HG02943 (cell line): ENCODE data around the gene ZBTB16.

Source experiments
- ATAC-seq: cut with Tn5 transposase; IDR thresholded peaks from one replicate; pipeline ENCODE4 v1.9.1; 2021; ENCODE audit warnings: mild to moderate bottlenecking, low read depth, moderate library complexity; ENCODE audit not compliant: unreplicated experiment

ZBTB16 gene

GRCh38 chr11:114161486-114162250, 102.2 kb downstream of the ZBTB16 start:
- no peak for ATAC-seq

DNA sequence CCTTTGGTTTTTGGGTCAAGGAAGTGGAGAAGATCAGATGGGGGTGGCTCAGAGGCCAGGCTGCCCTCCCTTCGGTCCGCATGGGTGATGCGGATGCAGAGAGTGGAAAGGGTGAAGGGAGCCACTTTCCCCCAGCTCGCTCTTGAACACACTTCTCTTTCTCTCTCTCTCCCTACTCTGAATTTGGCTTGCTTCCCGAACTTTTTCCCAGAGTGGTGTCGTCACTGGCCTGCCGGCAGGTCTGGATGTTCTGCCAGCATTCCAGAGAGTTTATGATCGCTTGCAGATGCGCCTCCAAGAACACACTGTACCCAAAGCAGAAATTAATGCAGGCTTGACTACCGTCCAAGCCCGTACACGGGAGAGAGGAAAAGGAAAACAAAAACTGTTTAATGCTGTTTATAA, 103.2 kb downstream of the ZBTB16 start:
- ATAC-seq, result no peak

GRCh38 chr11:114163229-114163631, 103.7 kb downstream of the ZBTB16 start:
- ATAC-seq, result no peak

DNA sequence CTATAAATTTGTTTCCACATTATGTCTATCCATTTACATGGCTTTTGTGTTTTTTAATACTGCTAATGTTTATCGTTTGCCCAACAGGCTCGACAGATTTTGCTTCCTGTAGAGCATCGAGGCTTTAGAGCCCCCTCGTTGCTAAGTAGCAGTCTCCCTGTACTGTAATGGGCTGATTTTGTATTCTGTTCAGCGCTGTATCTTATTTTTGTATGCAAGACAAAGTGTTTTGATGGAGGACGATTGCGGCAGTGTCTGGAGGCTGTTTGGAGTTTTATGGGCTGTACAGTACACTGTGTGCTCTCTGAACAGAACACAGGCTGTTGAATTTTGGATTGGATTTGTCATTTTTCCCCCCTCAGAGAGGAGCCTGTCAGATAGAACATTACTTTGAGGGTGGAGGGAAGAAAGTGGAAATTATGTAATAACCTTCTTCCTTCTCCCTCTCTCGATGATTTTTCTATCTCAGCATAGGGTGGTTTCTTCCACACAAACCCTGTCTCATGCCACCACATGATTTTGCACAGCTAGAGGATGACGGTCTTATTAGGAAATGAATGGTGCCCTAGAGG, 104.4 kb downstream of the ZBTB16 start:
- no peak for ATAC-seq

- no peak for ATAC-seq
Observed at GRCh38 chr11:114164546-114164945, 105.0 kb downstream of the ZBTB16 start.

- ATAC-seq, result no peak
Observed at GRCh38 chr11:114165326-114166230, 106.1 kb downstream of the ZBTB16 start.

DNA sequence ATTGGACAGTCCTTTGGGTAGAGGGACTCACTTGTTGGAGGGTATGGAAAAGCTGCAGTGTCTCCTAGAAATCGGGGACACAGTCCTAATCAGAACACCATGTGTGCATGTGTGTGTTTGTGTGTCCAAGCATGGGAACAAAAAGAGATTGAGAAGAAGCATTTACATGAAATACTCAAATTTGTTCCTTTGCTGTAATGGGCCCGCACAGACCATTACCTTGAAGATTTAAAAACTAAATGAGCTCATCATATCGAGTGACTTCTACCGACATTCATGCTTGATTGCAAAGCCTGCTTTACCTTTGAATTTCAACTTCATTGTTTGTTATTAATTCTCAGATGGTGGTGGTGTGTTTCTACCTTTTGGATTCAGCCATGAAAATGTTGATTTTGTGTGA, 106.9 kb downstream of the ZBTB16 start:
- no peak for ATAC-seq

DNA sequence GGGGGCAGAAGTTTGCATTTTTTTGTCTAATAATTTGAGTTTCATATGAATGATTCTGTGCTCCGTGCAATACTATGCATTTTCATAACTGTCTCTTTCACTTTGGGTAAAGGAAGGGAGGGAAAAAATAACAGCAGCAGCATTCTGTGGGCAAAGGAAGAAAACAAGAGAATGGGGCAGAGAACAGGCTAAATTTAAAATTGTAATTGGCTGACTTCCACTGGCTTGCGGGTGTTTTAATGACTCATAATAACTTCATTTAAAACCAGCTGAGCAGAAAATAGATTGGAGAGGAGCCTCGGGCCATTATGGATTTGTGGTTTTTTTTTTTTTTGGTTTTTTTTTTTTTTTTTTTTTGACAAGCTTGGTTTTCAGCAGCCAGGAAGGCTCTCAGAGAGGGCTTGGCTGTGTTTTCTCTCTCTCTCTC, 107.4 kb downstream of the ZBTB16 start:
- no peak for ATAC-seq

- ATAC-seq, result no peak
Observed at GRCh38 chr11:114167355-114167754, 107.8 kb downstream of the ZBTB16 start.

DNA sequence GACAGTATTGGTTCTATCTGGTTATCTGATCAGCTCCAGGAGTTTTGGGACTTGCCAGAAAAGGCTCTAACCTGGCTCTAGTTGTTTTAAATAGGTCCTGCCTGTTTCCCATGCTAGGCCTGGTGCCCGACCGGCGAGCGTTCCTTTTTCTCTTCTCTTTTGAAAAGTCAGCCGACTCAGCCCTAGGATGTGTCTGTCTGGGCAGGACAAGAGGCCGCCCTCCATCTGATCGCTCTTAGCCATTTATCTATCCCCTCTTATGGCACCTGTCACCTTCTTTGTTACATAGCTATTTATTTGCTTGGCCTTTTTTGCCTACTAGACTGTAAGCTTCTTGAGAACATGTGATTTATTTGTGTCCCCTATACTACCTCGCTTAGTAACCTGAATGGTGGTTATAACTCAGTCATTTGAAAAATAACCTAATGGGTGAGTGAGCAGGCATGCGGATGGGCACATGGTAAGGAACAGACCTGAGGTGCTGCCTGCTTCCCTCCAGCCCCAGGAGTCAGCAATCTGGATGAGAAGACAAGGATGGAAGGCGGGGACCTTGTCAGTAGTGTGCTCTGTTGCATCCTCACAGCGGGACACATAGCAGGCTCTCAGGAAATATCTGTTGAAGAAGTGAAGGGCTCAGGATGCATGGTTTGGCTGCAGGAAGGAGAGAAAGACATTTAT, 108.4 kb downstream of the ZBTB16 start:
- no peak for ATAC-seq

GRCh38 chr11:114168691-114169090, 109.2 kb downstream of the ZBTB16 start:
- no peak for ATAC-seq

GRCh38 chr11:114169321-114169749, 109.8 kb downstream of the ZBTB16 start:
- no peak for ATAC-seq

DNA sequence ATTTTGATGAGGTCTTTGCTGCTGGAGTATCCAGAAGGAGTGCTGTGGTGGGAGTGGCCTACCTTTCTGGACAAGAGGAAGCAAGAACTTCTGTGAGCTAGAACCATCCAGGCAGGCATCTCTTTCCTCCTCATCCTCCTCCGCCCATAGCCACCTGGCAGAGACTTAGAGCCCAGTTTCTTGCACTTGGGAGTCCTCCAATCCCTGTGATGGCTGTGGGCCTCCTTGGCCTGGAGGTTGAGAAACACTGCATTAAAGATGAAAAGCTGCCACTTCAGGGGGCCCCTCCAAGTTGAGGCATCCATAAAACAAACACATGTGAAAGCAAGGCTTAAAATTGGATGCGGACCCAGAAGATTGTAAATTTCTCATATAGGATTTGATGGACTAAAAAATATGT, 110.3 kb downstream of the ZBTB16 start:
- no peak for ATAC-seq

DNA sequence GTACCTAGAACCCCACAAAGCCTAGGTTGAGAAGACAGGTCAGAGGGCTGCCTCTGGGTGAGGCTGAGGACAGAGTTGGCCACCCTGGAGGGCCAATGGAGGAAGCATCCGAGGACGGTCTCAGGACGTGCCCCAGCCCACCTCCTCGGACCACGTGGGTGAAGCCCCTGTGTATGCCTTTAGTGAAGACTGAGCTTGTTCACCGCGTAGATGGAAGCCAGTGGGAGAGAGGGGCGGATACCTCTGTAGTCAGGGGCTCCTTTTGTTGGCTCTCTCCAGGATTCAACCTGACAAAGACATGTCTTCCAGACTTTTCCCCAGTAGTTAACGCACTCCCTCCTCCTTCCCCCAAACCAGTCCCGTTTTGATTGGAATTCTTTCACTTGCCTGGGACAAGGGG, 110.7 kb downstream of the ZBTB16 start:
- no peak for ATAC-seq

DNA sequence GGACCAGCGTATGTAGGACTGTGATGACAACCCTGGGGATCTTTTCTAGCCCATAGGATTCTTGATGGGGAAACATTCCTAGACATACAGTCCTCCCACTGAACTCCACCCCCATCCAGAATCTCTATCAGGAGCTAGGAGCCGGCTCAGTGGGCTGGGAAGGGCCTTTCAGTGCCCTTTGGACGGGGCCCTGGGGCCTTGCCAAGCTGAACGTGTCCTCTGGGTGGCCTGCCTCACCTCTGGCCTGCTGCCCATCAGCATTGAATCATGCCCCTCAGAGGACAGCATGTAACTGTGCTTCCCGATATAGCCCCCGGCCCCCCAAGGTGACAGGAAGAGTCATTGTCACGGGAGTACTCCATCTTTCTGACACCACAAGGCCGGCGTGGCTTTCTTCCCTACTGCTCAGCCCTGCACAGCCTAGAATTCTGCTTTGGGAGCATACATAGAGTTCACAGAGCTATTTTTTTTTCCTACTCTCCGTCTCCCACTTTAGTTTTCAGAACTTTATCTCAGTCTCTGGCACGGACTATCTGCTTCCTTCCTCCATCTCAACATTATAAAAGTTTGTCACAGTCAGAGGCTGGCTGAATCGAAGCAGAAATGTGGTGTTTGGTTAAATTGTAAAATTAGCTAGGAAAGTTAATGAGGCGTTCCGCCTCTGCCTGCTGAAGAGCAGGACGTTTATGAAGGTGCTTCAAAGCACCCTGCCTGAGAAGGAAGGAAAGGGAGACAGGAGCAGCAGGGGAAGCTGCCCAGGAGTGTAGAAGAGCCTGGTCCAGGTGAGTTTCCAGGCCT, 111.9 kb downstream of the ZBTB16 start:
- ATAC-seq, result no peak

GRCh38 chr11:114172055-114172861, 112.7 kb downstream of the ZBTB16 start:
- ATAC-seq, result no peak

DNA sequence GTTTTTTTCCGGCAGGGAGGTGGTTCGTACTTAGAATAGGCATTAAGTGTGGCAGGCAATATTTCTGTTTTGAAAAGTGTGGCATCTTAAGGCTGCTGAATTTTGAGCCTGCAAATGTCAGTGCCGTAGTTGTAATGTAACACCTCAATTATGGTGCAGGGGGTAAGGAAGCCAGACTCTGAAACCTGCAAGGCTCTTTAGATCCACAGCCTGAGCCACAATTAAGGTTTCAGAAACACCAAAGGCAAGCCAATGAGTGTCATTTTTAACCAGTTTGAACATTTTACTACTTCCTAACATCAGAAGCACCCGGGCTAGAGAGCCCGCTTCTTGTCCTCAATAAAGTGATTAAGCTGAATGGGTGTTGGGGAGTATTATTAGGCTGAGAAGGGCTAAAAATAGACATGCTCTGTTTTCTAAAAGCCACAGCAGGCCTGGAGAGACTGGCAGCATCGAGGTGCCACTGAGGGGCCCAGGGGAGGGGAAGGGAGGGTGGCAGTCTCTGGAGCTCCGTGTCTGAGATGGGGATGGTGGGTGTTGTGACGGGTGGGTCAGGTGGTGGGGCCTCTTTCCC, 113.4 kb downstream of the ZBTB16 start:
- ATAC-seq, result no peak

DNA sequence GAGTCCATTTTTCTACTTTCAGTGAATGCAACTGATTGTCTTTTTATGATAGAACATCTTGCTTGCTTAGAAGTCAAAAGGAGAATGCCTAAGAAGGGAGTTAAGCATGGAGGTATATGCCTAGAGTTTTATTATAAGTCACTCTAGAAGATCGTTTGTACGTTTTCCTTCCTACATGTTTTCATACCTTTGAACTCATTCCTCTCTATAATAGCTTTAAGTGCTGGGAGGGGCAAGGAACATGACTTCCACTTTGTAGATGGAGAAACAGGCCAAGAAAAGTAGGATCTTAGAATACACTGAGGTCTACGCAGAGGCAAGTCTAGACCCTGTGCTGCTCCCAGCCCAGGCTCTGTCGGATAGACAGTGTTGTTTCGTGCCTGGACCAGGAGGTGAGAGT, 114.3 kb downstream of the ZBTB16 start:
- ATAC-seq, result no peak
